Mesenchymal stem cell (in vitro differentiated cells and primary cell): Measurements from ENCODE around the gene FURIN.
"Not testable (repeated sequence)": the region's sequence is repeated elsewhere in the genome, so short reads cannot be mapped to it uniquely, and the experiment has no call there.

Experiments used
- DNase-seq: peaks from one replicate; pipeline ENCODE4 v3.0.0-alpha.2; 2013
- H2AFZ ChIP-seq: one replicate; pipeline ENCODE4 v1.6.1; 2013; ENCODE audit warnings: low read depth, mild to moderate bottlenecking, control low read depth, inconsistent platforms, low read length, moderate library complexity
- H2AK5ac ChIP-seq: 2 replicates; pipeline ENCODE4 v1.6.1; 2013; ENCODE audit warnings: low read length, moderate library complexity, mild to moderate bottlenecking, inconsistent platforms; ENCODE audit not compliant: severe bottlenecking
- H2BK120ac ChIP-seq: one replicate; pipeline ENCODE4 v1.6.1; 2013; ENCODE audit warnings: low read depth, mild to moderate bottlenecking, inconsistent platforms, low read length, moderate library complexity
- H2BK12ac ChIP-seq, 2 experiments: one replicate each; pipeline ENCODE4 v1.6.1; 2013; ENCODE audit warnings: inconsistent platforms in 2 of 2, low read length in 2 of 2, mild to moderate bottlenecking in 2 of 2, moderate library complexity in 2 of 2, control low read depth in 1 of 2
- H2BK15ac ChIP-seq: one replicate; pipeline ENCODE4 v1.6.1; 2013; ENCODE audit warnings: mild to moderate bottlenecking, low read depth, inconsistent platforms; ENCODE audit not compliant: poor library complexity, severe bottlenecking
- H2BK5ac ChIP-seq: 2 replicates; pipeline ENCODE4 v1.6.1; 2013; ENCODE audit warnings: low read depth, mild to moderate bottlenecking, low read length, control low read depth, inconsistent platforms; ENCODE audit not compliant: poor library complexity, severe bottlenecking
- H3K14ac ChIP-seq, 2 experiments: one replicate each; pipeline ENCODE4 v1.6.1; 2013; ENCODE audit warnings: inconsistent platforms in 2 of 2, low read length in 2 of 2, control low read depth in 1 of 2, mild to moderate bottlenecking in 1 of 2, moderate library complexity in 1 of 2
- H3K18ac ChIP-seq, 2 experiments: one replicate each; pipeline ENCODE4 v1.6.1; 2013; ENCODE audit warnings: inconsistent platforms in 2 of 2, low read length in 2 of 2, control low read depth in 1 of 2, low read depth in 1 of 2, mild to moderate bottlenecking in 1 of 2
- H3K23ac ChIP-seq, 2 experiments: one replicate each; pipeline ENCODE4 v1.6.1; 2013; ENCODE audit warnings: inconsistent platforms in 2 of 2, low read length in 2 of 2, mild to moderate bottlenecking in 2 of 2, moderate library complexity in 2 of 2, control low read depth in 1 of 2
- H3K27ac ChIP-seq: 2 replicates; pipeline ENCODE4 v1.5.1; 2013; ENCODE audit warnings: mild to moderate bottlenecking, moderate library complexity, low read length, control low read depth, inconsistent platforms; ENCODE audit not compliant: poor library complexity, severe bottlenecking
- H3K27me3 ChIP-seq, 2 experiments: 2 replicates each; pipeline versions ENCODE4 v1.6.1 to v1.7.0; 2013; ENCODE audit warnings: low read length in 2 of 2, mild to moderate bottlenecking in 2 of 2, moderate library complexity in 2 of 2, control low read depth in 1 of 2, inconsistent platforms in 1 of 2; ENCODE audit not compliant: control insufficient read depth in 1 of 2, insufficient read depth in 1 of 2
- H3K36me3 ChIP-seq, 2 experiments: 2 replicates each; pipeline versions ENCODE4 v1.6.1 to v1.7.0; 2013; ENCODE audit warnings: low read length in 2 of 2, control low read depth in 1 of 2, inconsistent platforms in 1 of 2, low read depth in 1 of 2, mild to moderate bottlenecking in 1 of 2; ENCODE audit not compliant: insufficient read depth in 2 of 2, control insufficient read depth in 1 of 2
- H3K4ac ChIP-seq, 2 experiments: one replicate each; pipeline ENCODE4 v1.6.1; 2013; ENCODE audit warnings: inconsistent platforms in 2 of 2, low read length in 2 of 2, mild to moderate bottlenecking in 2 of 2, moderate library complexity in 2 of 2, control low read depth in 1 of 2, low read depth in 1 of 2
- H3K4me1 ChIP-seq: 2 replicates; pipeline ENCODE4 v1.6.1; 2013; ENCODE audit warnings: low read depth, low read length, control low read depth; ENCODE audit not compliant: control insufficient read depth, insufficient read depth
- H3K4me2 ChIP-seq: 2 replicates; pipeline ENCODE4 v1.6.1; 2013; ENCODE audit warnings: low read length, mild to moderate bottlenecking, inconsistent platforms; ENCODE audit not compliant: poor library complexity, severe bottlenecking
- H3K4me3 ChIP-seq, 2 experiments: 2 replicates each; pipeline versions ENCODE4 v1.5.1 to v1.7.0; 2013; ENCODE audit warnings: low read length in 2 of 2, mild to moderate bottlenecking in 2 of 2, control low read depth in 1 of 2, low read depth in 1 of 2; ENCODE audit not compliant: insufficient read depth in 1 of 2
- H3K79me1 ChIP-seq: replicated peaks from 2 replicates; pipeline ENCODE4 v1.6.1; 2013; ENCODE audit warnings: mild to moderate bottlenecking, control low read depth, low read length, inconsistent platforms; ENCODE audit not compliant: poor library complexity, severe bottlenecking
- H3K9ac ChIP-seq: 2 replicates; pipeline ENCODE4 v1.7.0; 2013; ENCODE audit warnings: mild to moderate bottlenecking, low read length, moderate library complexity
- H3K9me3 ChIP-seq: 2 replicates; pipeline ENCODE4 v1.7.0; 2013; ENCODE audit warnings: mild to moderate bottlenecking, low read length; ENCODE audit not compliant: control insufficient read depth
- H4K8ac ChIP-seq: one replicate; pipeline ENCODE4 v1.6.1; 2013; ENCODE audit warnings: inconsistent platforms, mild to moderate bottlenecking, low read length, moderate library complexity
- H4K91ac ChIP-seq: one replicate; pipeline ENCODE4 v1.6.1; 2013; ENCODE audit warnings: mild to moderate bottlenecking, low read length, inconsistent platforms
- WGBS: methylation state at CpG from one replicate; pipeline ENCODE4 v1.1.7; 2013; ENCODE audit warnings: mixed read lengths; 5-methylcytosine and 5-hydroxymethylcytosine counted together

Gene FURIN

DNA sequence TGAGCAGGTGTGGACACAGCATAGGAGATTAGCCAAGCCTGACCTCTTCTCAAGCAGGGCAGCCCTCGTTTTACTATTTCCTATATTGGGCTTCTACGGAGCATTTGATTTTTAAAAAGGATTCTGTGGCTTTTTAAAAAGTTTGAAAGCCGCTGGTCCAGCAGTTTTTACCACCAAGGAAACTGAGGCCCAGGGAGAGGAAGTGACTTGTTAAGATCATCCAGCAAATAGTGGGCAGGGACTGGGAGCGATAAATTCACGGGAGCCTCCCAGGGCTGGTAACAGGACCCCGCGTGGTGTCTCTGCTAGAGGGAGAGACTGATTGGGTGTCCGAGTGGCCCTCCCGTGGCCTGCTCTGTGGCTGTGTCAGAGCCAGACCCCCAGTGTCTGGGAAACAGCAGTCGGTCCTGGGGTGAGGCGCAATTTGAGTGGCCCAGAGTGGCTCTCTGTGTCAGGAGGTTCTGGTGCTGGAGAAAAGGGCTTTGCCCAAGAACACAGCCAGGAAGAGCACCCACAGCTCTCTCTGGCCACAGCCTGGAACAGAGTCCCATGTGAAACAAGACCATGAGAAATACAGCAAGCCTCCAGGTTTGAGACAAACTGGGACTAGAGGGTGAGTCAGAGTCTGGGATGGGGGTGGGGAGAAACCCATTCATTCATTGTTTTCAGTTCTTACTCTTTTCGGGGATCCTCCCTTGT, 4.2 kb downstream of the FURIN start:
- 16% methylated on average over 12 of the region's 12 CpGs for WGBS
- H4K91ac ChIP-seq: peak overlapping the region; percentile 25
- peak overlapping the region in 1 of 2 experiments; percentile 91 for H3K14ac ChIP-seq

DNA sequence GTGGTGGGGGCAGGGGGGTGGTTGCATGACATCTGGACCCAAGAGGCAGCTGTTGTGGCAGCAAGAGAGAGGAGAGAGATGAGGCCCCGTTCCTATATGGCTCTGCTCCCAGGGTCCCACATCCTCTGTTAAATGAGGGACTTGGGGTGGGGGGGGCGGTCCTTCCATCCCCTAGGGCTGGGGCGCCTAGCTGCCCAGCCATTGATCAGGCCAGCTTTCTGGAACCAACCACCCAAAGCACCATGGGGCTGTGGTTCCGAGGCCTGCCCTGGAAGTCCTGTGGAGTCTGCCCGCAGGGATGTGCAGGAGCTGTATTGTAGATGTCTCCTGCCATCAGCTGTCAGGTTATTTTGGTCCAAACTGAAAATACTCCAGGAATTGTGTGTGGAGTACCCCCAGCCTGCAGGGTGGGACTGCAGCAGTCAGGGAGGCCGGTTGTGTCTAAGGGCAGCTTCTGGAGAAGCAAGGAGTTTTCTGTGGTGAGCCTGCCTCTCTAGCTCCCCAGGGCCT, 5.2 kb downstream of the FURIN start:
- H3K14ac ChIP-seq: no peak overlapping the region
- H4K8ac ChIP-seq: no peak overlapping the region
- no peaks in the 10 kb centered on the region for H3K9me3 ChIP-seq
- peaks cover 30 to 35% of the 10 kb centered on the region in 2 experiments for H3K36me3 ChIP-seq
- no peak overlapping the region for H2BK5ac ChIP-seq
- no peak overlapping the region for H4K91ac ChIP-seq
- peaks cover 18% of the 10 kb centered on the region for H3K79me1 ChIP-seq
- WGBS: 89% methylated on average over 6 of the region's 6 CpGs
- H3K27ac ChIP-seq: peak overlapping the region; percentile 9
- H2BK15ac ChIP-seq: no peak overlapping the region
- no peak overlapping the region for H2BK120ac ChIP-seq
- H3K4me2 ChIP-seq: peak overlapping the region; percentile 89
- H3K9ac ChIP-seq: peak overlapping the region; percentile 93
- no peak overlapping the region for H3K4ac ChIP-seq
- no peak overlapping the region for H2AK5ac ChIP-seq
- H3K4me3 ChIP-seq: peak overlapping the region in 1 of 2 experiments; percentile 94
- no peaks in the 10 kb centered on the region for H3K27me3 ChIP-seq
- no peak overlapping the region for H3K23ac ChIP-seq
- H3K4me1 ChIP-seq: peaks cover 36% of the 10 kb centered on the region
- no peak overlapping the region for H2AFZ ChIP-seq
- H3K18ac ChIP-seq: peak overlapping the region; percentile 1 to 58
- peak; percentile 18 for DNase-seq
- H2BK12ac ChIP-seq: no peak overlapping the region

More for the DNA sequence above, 4.2 kb downstream of the FURIN start:
- Histone ChIP-seq H3K4me2 (peak overlapping the region; percentile 89), H3K18ac (peak overlapping the region; percentile 87 to 88), H3K23ac (peak overlapping the region in 1 of 2 experiments; percentile 85), H3K4me3 (peak overlapping the region; percentile 73 to 94), H2AFZ (no peak overlapping the region), H3K4me1 (peaks cover 43% of the 10 kb centered on the region), H4K8ac (no peak overlapping the region), H2BK5ac (peak overlapping the region; percentile 35), H3K36me3 (peaks cover 21 to 26% of the 10 kb centered on the region in 2 experiments), H2BK120ac (no peak overlapping the region), H3K79me1 (peaks cover 15% of the 10 kb centered on the region), H3K9me3 (no peaks in the 10 kb centered on the region), H2BK12ac (peak overlapping the region in 1 of 2 experiments; percentile 76), H3K4ac (peak overlapping the region; percentile 46 to 82), H3K9ac (peak overlapping the region; percentile 93), H3K27ac (peak overlapping the region; percentile 82), H2BK15ac (peak overlapping the region; percentile 46), H2AK5ac (peak overlapping the region; percentile 26), H3K27me3 (no peaks in the 10 kb centered on the region)
- peak; percentile 90 for DNase-seq

DNA sequence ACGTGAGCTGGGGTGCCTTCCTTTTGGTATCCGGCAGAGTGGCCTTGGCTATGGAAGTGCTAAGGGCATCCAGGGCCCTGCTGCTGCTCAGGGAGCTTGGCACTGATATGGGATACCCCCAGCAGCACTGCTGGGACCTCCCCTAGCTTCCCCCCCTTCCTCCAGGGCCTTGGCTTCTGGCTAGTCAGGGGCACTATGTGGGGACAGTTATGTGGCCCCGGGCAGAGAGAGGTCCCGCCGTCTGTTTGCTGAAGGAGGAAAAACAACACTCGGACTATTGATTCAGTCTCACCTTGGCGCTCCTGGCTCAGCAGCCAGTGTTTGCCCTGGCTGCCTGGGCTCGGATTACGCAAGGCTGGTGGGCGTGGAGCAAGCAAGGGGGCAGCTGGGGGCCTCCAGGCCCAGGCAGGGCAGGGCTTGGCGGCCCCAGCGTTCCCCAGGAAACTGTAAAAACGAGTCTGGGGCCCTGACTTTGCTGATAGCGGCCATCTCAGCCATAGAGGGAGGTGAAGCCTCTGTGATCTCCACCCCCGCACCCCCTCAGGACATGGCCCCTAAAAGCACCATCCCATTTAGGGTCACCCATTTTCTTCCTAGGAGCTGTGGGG, 5.7 kb downstream of the FURIN start:
- peaks cover 20% of the 10 kb centered on the region for H3K79me1 ChIP-seq
- no peak overlapping the region for H2BK5ac ChIP-seq
- H3K9me3 ChIP-seq: no peaks in the 10 kb centered on the region
- no peak overlapping the region for H2AFZ ChIP-seq
- H3K9ac ChIP-seq: peak overlapping the region; percentile 93
- H2BK120ac ChIP-seq: peak overlapping the region; percentile 24
- H3K4me1 ChIP-seq: peaks cover 32% of the 10 kb centered on the region
- peak overlapping the region; percentile 9 for H3K27ac ChIP-seq
- H3K27me3 ChIP-seq: no peaks in the 10 kb centered on the region
- 49% methylated on average over 15 of the region's 15 CpGs for WGBS
- H3K18ac ChIP-seq: peak overlapping the region; percentile 1 to 58
- H3K23ac ChIP-seq: no peak overlapping the region
- no peak overlapping the region for H4K8ac ChIP-seq
- H3K4me2 ChIP-seq: no peak overlapping the region
- H4K91ac ChIP-seq: peak overlapping the region; percentile 57
- peak overlapping the region in 1 of 2 experiments; percentile 2 for H3K4ac ChIP-seq
- H3K4me3 ChIP-seq: peak overlapping the region in 1 of 2 experiments; percentile 41
- H3K36me3 ChIP-seq: peaks cover 36 to 41% of the 10 kb centered on the region in 2 experiments
- no peak overlapping the region for H2AK5ac ChIP-seq
- peak; percentile 33 for DNase-seq
- peak overlapping the region in 1 of 2 experiments; percentile 21 for H2BK12ac ChIP-seq
- H3K14ac ChIP-seq: no peak overlapping the region
- peak overlapping the region; percentile 62 for H2BK15ac ChIP-seq

DNA sequence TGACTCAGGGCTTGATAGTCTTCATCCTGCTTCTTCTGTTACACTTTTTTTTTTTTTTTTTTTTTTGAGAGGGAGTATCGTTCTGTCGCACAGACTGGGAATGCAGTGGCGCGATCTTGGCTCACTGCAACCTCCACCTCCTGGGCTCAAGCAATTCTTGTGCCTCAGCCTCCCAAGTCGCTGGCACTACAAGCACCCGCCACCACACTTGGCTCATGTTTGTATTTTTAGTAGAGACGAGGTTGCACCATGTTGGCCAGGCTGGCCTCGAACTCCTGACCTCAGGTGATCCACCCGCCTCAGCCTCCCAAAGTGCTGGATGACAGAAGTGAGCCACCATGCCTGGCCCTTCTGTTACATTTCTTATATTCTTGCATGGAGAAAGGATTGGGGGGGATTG, 6.6 kb downstream of the FURIN start:
- H3K4me2 ChIP-seq, H3K27me3 ChIP-seq, H3K27ac ChIP-seq, H4K91ac ChIP-seq, H3K9me3 ChIP-seq, H3K18ac ChIP-seq, H2BK120ac ChIP-seq, H2BK5ac ChIP-seq, H2AK5ac ChIP-seq, DNase-seq, H2BK12ac ChIP-seq, H2BK15ac ChIP-seq, H3K4me3 ChIP-seq, H3K23ac ChIP-seq, H2AFZ ChIP-seq, H3K4ac ChIP-seq, H3K14ac ChIP-seq, H4K8ac ChIP-seq: not testable (repeated sequence)
- Histone ChIP-seq H3K36me3 (peaks cover 45 to 50% of the 10 kb centered on the region in 2 experiments), H3K4me1 (peaks cover 26% of the 10 kb centered on the region), H3K79me1 (peaks cover 23% of the 10 kb centered on the region), H3K9ac (peak overlapping the region; percentile 11)
- 92% methylated on average over 8 of the region's 9 CpGs for whole genome bisulfite sequencing
